Measurements from ENCODE around the gene LSM6. TPM values are rescaled to one million over a fixed set of nuclear protein-coding genes. Genes with fewer than 3 reads are reported as not detected.

Gene LSM6
- total and polyA plus RNA-seq, 2 donors = 74.8 to 87.8 TPM

- Histone ChIP-seq H3K9me3 (ENCODE audit: control insufficient read depth in 2 of 2, insufficient read depth in 1 of 2, low read length in 1 of 2) (peaks cover 0 to 4% of the 10 kb centered on the region in 2 donors), H3K36me3 (ENCODE audit: control insufficient read depth in 2 of 2, insufficient read depth in 2 of 2, low read length in 1 of 2) (no peaks in the 10 kb centered on the region), H3K4me1 (ENCODE audit: control insufficient read depth in 2 of 2, insufficient read depth in 2 of 2, low read length in 2 of 2) (no peaks in the 10 kb centered on the region), H3K4me3 (ENCODE audit: low read length in 2 of 2) (no peak overlapping the region), H3K27me3 (ENCODE audit: control insufficient read depth in 2 of 2, insufficient read depth in 1 of 2, low read length in 1 of 2) (no peaks in the 10 kb centered on the region), H3K27ac (ENCODE audit: low read depth in 1 of 2, low read length in 1 of 2) (no peak overlapping the region)
- WGBS = 76% methylated on average over 2 of the region's 2 CpGs
- no peak for DNase-seq (ENCODE audit: low read depth in 6 of 9, low spot score in 9 of 9)
These were observed 21.5 kb upstream of the LSM6 start for GRCh38 chr4:146154057-146154456.

GRCh38 chr4:146155152-146155724 is 20.3 kb upstream of the LSM6 start:
- WGBS = 67% methylated on average over 3 of the region's 3 CpGs
- DNase-seq (ENCODE audit: low read depth in 6 of 9, low spot score in 9 of 9) = no peak
- Histone ChIP-seq H3K4me1 (ENCODE audit: control insufficient read depth in 2 of 2, insufficient read depth in 2 of 2, low read length in 2 of 2) (no peaks in the 10 kb centered on the region), H3K4me3 (ENCODE audit: low read length in 2 of 2) (no peak overlapping the region), H3K36me3 (ENCODE audit: control insufficient read depth in 2 of 2, insufficient read depth in 2 of 2, low read length in 1 of 2) (no peaks in the 10 kb centered on the region), H3K9me3 (ENCODE audit: control insufficient read depth in 2 of 2, insufficient read depth in 1 of 2, low read length in 1 of 2) (peaks cover 0 to 4% of the 10 kb centered on the region in 2 donors), H3K27me3 (ENCODE audit: control insufficient read depth in 2 of 2, insufficient read depth in 1 of 2, low read length in 1 of 2) (no peaks in the 10 kb centered on the region), H3K27ac (ENCODE audit: low read depth in 1 of 2, low read length in 1 of 2) (no peak overlapping the region)

DNA sequence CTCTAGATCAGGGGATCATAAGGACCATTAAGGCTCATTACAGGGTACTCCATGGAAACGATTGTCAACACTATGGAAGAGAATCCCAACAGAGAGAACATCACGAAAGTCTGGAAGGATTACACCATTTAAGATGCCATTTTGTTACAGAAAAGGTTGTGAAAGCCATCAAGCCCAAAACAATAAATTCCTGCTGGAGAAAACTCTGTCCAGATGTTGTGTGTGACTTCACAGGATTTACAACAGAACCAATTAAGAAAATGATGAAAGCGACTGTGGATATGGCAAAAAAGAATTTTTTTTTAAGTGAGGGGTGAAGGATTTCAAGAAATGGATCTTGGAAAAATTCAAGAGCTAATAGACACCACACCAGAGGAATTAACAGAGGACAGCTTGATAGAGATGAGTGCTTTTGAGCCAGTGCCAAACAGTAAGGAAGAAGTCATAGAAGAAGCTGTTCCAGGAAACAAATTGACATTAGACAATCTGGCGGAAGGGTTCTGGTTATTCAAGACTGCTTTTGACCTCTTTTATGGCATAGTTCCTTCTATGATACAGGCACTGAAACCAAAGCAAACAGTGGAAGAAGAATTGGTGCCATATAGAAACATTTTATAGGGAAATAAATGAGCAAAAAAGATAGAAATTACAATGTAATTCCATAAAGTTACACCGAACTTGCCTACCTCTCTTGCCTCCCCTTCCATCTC is 17.3 kb upstream of the LSM6 start:
- no peak overlapping the region for H3K27ac ChIP-seq (ENCODE audit: low read depth in 1 of 2, low read length in 1 of 2)
- no peaks in the 10 kb centered on the region for H3K27me3 ChIP-seq (ENCODE audit: control insufficient read depth in 2 of 2, insufficient read depth in 1 of 2, low read length in 1 of 2)
- peaks cover 0 to 4% of the 10 kb centered on the region in 2 donors for H3K9me3 ChIP-seq (ENCODE audit: control insufficient read depth in 2 of 2, insufficient read depth in 1 of 2, low read length in 1 of 2)
- H3K4me3 ChIP-seq (ENCODE audit: low read length in 2 of 2) = no peak overlapping the region
- no peaks in the 10 kb centered on the region for H3K36me3 ChIP-seq (ENCODE audit: control insufficient read depth in 2 of 2, insufficient read depth in 2 of 2, low read length in 1 of 2)
- no peak for DNase-seq (ENCODE audit: low read depth in 6 of 9, low spot score in 9 of 9)
- no peaks in the 10 kb centered on the region for H3K4me1 ChIP-seq (ENCODE audit: control insufficient read depth in 2 of 2, insufficient read depth in 2 of 2, low read length in 2 of 2)
- 96% methylated on average over 5 of the region's 5 CpGs for WGBS

GRCh38 chr4:146159384-146160058 is 16.0 kb upstream of the LSM6 start:
- Histone ChIP-seq H3K4me1 (ENCODE audit: control insufficient read depth in 2 of 2, insufficient read depth in 2 of 2, low read length in 2 of 2) (no peaks in the 10 kb centered on the region), H3K36me3 (ENCODE audit: control insufficient read depth in 2 of 2, insufficient read depth in 2 of 2, low read length in 1 of 2) (no peaks in the 10 kb centered on the region), H3K27me3 (ENCODE audit: control insufficient read depth in 2 of 2, insufficient read depth in 1 of 2, low read length in 1 of 2) (no peaks in the 10 kb centered on the region), H3K9me3 (ENCODE audit: control insufficient read depth in 2 of 2, insufficient read depth in 1 of 2, low read length in 1 of 2) (peaks cover 0 to 4% of the 10 kb centered on the region in 2 donors), H3K27ac (ENCODE audit: low read depth in 1 of 2, low read length in 1 of 2) (no peak overlapping the region), H3K4me3 (ENCODE audit: low read length in 2 of 2) (no peak overlapping the region)
- no peak for DNase-seq (ENCODE audit: low read depth in 6 of 9, low spot score in 9 of 9)
- 91% methylated on average over 4 of the region's 4 CpGs for WGBS

GRCh38 chr4:146161243-146161642 is 14.3 kb upstream of the LSM6 start:
- Histone ChIP-seq H3K9me3 (ENCODE audit: control insufficient read depth in 2 of 2, insufficient read depth in 1 of 2, low read length in 1 of 2) (peaks cover 0 to 4% of the 10 kb centered on the region in 2 donors), H3K36me3 (ENCODE audit: control insufficient read depth in 2 of 2, insufficient read depth in 2 of 2, low read length in 1 of 2) (no peaks in the 10 kb centered on the region), H3K27ac (ENCODE audit: low read depth in 1 of 2, low read length in 1 of 2) (no peak overlapping the region), H3K4me3 (ENCODE audit: low read length in 2 of 2) (no peak overlapping the region), H3K4me1 (ENCODE audit: control insufficient read depth in 2 of 2, insufficient read depth in 2 of 2, low read length in 2 of 2) (no peaks in the 10 kb centered on the region), H3K27me3 (ENCODE audit: control insufficient read depth in 2 of 2, insufficient read depth in 1 of 2, low read length in 1 of 2) (no peaks in the 10 kb centered on the region)
- DNase-seq (ENCODE audit: low read depth in 6 of 9, low spot score in 9 of 9) = no peak

DNA sequence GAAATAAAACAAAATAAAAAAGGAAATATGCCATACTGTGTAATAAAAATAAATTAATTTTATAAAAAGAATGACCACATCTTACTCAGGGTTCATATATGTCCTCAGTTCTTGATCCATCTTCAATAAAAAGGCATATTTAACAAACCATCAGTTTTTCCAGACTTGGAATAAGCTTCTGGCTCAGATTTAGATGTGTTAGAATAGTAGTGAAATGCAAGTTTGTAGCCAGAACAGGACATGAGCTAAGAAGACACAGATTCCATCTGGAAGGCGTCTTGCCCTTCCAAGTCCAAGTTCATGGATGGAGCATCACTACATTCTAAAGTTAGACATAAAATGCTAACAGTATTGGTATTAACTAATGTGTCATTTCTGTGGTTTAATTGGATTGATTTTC is 10.3 kb upstream of the LSM6 start:
- no peaks in the 10 kb centered on the region for H3K9me3 ChIP-seq (ENCODE audit: control insufficient read depth in 2 of 2, insufficient read depth in 1 of 2, low read length in 1 of 2)
- no peak for DNase-seq (ENCODE audit: low read depth in 6 of 9, low spot score in 9 of 9)
- 94% methylated on average over 1 of the region's 1 CpG for WGBS
- H3K36me3 ChIP-seq (ENCODE audit: control insufficient read depth in 2 of 2, insufficient read depth in 2 of 2, low read length in 1 of 2) = no peaks in the 10 kb centered on the region
- no peaks in the 10 kb centered on the region for H3K4me1 ChIP-seq (ENCODE audit: control insufficient read depth in 2 of 2, insufficient read depth in 2 of 2, low read length in 2 of 2)
- no peak overlapping the region for H3K4me3 ChIP-seq (ENCODE audit: low read length in 2 of 2)
- no peaks in the 10 kb centered on the region for H3K27me3 ChIP-seq (ENCODE audit: control insufficient read depth in 2 of 2, insufficient read depth in 1 of 2, low read length in 1 of 2)
- H3K27ac ChIP-seq (ENCODE audit: low read depth in 1 of 2, low read length in 1 of 2) = peak overlapping the region in 1 of 2 donors; percentile 28

GRCh38 chr4:146165840-146166239 is 9.7 kb upstream of the LSM6 start:
- Histone ChIP-seq H3K4me1 (ENCODE audit: control insufficient read depth in 2 of 2, insufficient read depth in 2 of 2, low read length in 2 of 2) (no peaks in the 10 kb centered on the region), H3K9me3 (ENCODE audit: control insufficient read depth in 2 of 2, insufficient read depth in 1 of 2, low read length in 1 of 2) (no peaks in the 10 kb centered on the region), H3K27me3 (ENCODE audit: control insufficient read depth in 2 of 2, insufficient read depth in 1 of 2, low read length in 1 of 2) (no peaks in the 10 kb centered on the region), H3K4me3 (ENCODE audit: low read length in 2 of 2) (no peak overlapping the region), H3K36me3 (ENCODE audit: control insufficient read depth in 2 of 2, insufficient read depth in 2 of 2, low read length in 1 of 2) (no peaks in the 10 kb centered on the region), H3K27ac (ENCODE audit: low read depth in 1 of 2, low read length in 1 of 2) (no peak overlapping the region)
- peak in 1 of 9 donors; percentile 19 for DNase-seq (ENCODE audit: low read depth in 6 of 9, low spot score in 9 of 9)

DNA sequence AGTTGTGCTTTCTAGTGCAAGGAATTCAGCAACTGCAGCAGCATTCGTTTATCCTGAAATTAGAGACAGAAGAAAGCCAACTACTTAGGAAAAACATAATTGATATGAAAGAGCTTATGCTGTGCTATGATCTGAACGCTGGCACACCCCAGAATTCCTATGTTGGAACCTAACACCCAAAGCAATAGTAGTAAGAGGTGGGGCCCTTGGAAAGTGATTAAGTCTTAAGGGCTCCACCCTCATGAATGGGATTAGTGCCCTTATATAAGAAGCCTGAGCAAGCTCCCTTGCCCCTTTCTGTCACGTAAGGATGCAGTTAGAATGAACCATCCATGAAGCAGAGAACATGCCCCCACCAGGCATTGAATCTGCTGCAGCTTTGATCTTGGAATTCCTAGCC is 5.4 kb upstream of the LSM6 start:
- Histone ChIP-seq H3K27ac (ENCODE audit: low read depth in 1 of 2, low read length in 1 of 2) (no peak overlapping the region), H3K4me1 (ENCODE audit: control insufficient read depth in 2 of 2, insufficient read depth in 2 of 2, low read length in 2 of 2) (no peaks in the 10 kb centered on the region), H3K27me3 (ENCODE audit: control insufficient read depth in 2 of 2, insufficient read depth in 1 of 2, low read length in 1 of 2) (no peaks in the 10 kb centered on the region), H3K4me3 (ENCODE audit: low read length in 2 of 2) (no peak overlapping the region), H3K9me3 (ENCODE audit: control insufficient read depth in 2 of 2, insufficient read depth in 1 of 2, low read length in 1 of 2) (no peaks in the 10 kb centered on the region), H3K36me3 (ENCODE audit: control insufficient read depth in 2 of 2, insufficient read depth in 2 of 2, low read length in 1 of 2) (no peaks in the 10 kb centered on the region)
- WGBS = 93% methylated on average over 3 of the region's 3 CpGs
- no peak for DNase-seq (ENCODE audit: low read depth in 6 of 9, low spot score in 9 of 9)

GRCh38 chr4:146176891-146177290 is 1.4 kb downstream of the LSM6 start:
- WGBS = 92% methylated on average over 2 of the region's 2 CpGs
- Histone ChIP-seq H3K4me1 (ENCODE audit: control insufficient read depth in 2 of 2, insufficient read depth in 2 of 2, low read length in 2 of 2) (peaks cover 3 to 5% of the 10 kb centered on the region in 2 donors), H3K27ac (ENCODE audit: low read depth in 1 of 2, low read length in 1 of 2) (no peak overlapping the region), H3K27me3 (ENCODE audit: control insufficient read depth in 2 of 2, insufficient read depth in 1 of 2, low read length in 1 of 2) (no peaks in the 10 kb centered on the region), H3K36me3 (ENCODE audit: control insufficient read depth in 2 of 2, insufficient read depth in 2 of 2, low read length in 1 of 2) (peaks cover 0 to 6% of the 10 kb centered on the region in 2 donors), H3K9me3 (ENCODE audit: control insufficient read depth in 2 of 2, insufficient read depth in 1 of 2, low read length in 1 of 2) (no peaks in the 10 kb centered on the region), H3K4me3 (ENCODE audit: low read length in 2 of 2) (peak overlapping the region; percentile 78 to 90)
- DNase-seq (ENCODE audit: low read depth in 6 of 9, low spot score in 9 of 9) = peak in 1 of 9 donors; percentile 17
